Lung (tissue), 12 donors: ENCODE data around the gene ZSCAN9. TPM values are rescaled to one million over a fixed set of nuclear protein-coding genes. Genes with fewer than 3 reads are reported as not detected.

Experiments used
- ATAC-seq: fragments of 200-7000 bp; cut with Tn5 transposase; one replicate; pipeline ENCODE4 v1.9.1; 2020; ENCODE audit warnings: moderate number of reproducible peaks; ENCODE audit not compliant: insufficient read depth, low FRiP score
- DNase-seq, 3 donors: peaks; one replicate each; pipeline ENCODE4 v3.0.0-alpha.2; 2013 to 2017
- H3K27ac ChIP-seq, 2 donors: one replicate each; pipeline ENCODE4 v1.5.1; 2013; ENCODE audit warnings: mild to moderate bottlenecking in 2 of 2, moderate library complexity in 2 of 2, control low read depth in 1 of 2, inconsistent platforms in 1 of 2, low read depth in 1 of 2, low read length in 1 of 2
- H3K27me3 ChIP-seq, 3 donors: one replicate each; pipeline ENCODE4 v1.5.1; 2013; ENCODE audit warnings: low read length in 2 of 3; ENCODE audit not compliant: control insufficient read depth in 3 of 3, insufficient read depth in 3 of 3
- H3K36me3 ChIP-seq, 4 donors: one replicate each; pipeline ENCODE4 v1.5.1; 2013; ENCODE audit warnings: low read length in 4 of 4, mild to moderate bottlenecking in 1 of 4, moderate library complexity in 1 of 4; ENCODE audit not compliant: control insufficient read depth in 4 of 4, insufficient read depth in 4 of 4
- H3K4me1 ChIP-seq, 5 donors: one replicate each; pipeline ENCODE4 v1.5.1; 2013; ENCODE audit warnings: low read length in 5 of 5, mild to moderate bottlenecking in 2 of 5, moderate library complexity in 1 of 5; ENCODE audit not compliant: control insufficient read depth in 5 of 5, insufficient read depth in 5 of 5
- H3K4me3 ChIP-seq: one replicate; pipeline ENCODE4 v1.5.1; 2013; ENCODE audit warnings: mild to moderate bottlenecking, control low read depth, moderate library complexity
- H3K9ac ChIP-seq, 2 donors: one replicate each; pipeline ENCODE4 v1.5.1; 2013; ENCODE audit warnings: low read length in 2 of 2, control low read depth in 1 of 2; ENCODE audit not compliant: insufficient read depth in 1 of 2
- H3K9me3 ChIP-seq, 4 donors: one replicate each; pipeline ENCODE4 v1.5.1; 2013; ENCODE audit warnings: low read length in 3 of 4, mild to moderate bottlenecking in 1 of 4, moderate library complexity in 1 of 4; ENCODE audit not compliant: control insufficient read depth in 4 of 4, insufficient read depth in 3 of 4
- CTCF ChIP-seq: IDR thresholded peaks from 2 replicates; pipeline ENCODE4 v1.5.1; 2012; ENCODE audit warnings: mild to moderate bottlenecking; ENCODE audit errors: control extremely low read depth, extremely low read depth
- WGBS, 2 donors: extraction: QIAGEN DNeasy Blood & Tissue Kit; methylation state at CpG; one replicate each; pipeline ENCODE4 v1.1.7; 2013; 5-methylcytosine and 5-hydroxymethylcytosine counted together
- polyA plus RNA-seq, 2 donors: library from polyadenylated mRNA; stranded (reverse); fragments of 200-250 nt; gene quantifications; one replicate each; pipeline ENCODE4 v1.2.1, GENCODE V29; 2013
- total RNA-seq, 2 donors: library from RNA; depleted of rRNA in 1 of 2; stranded (reverse); fragments of >200 nt in 1 of 2; gene quantifications; one replicate each; pipeline ENCODE4 v1.2.1, GENCODE V29; 2014 to 2021
- donor health status: control.
- donor health status: control.
- donor health status: Bipolar disorder and iron deficiency.
- donor health status: healthy.
- donor health status: DM: yes; HTN: yes; CAD: no.

ZSCAN9 gene
- total and polyA plus RNA-seq, 4 donors: 7.2 to 16.8 (median 9.1) TPM

- Histone ChIP-seq H3K9me3 (no peaks in the 10 kb centered on the region), H3K4me1 (peaks cover 0 to 2% (median 0%) of the 10 kb centered on the region in 5 donors), H3K27ac (no peak overlapping the region), H3K9ac (no peak overlapping the region), H3K36me3 (peaks cover 8 to 29% (median 23%) of the 10 kb centered on the region in 4 donors), H3K27me3 (no peaks in the 10 kb centered on the region), H3K4me3 (no peak overlapping the region)
- ATAC-seq: no peak
- no peak for TF ChIP-seq CTCF
- no peak for DNase-seq
Observed at GRCh38 chr6:28274888-28275287, 49.8 kb downstream of the ZSCAN9 start.

GRCh38 chr6:28277746-28278145 lies 52.7 kb downstream of the ZSCAN9 start:
- no peak overlapping the region for H3K4me3 ChIP-seq
- H3K27me3 ChIP-seq: no peaks in the 10 kb centered on the region
- 76 to 91% methylated on average over 3 of the region's 3 CpGs for WGBS, 2 donors
- DNase-seq (no peak), ATAC-seq (no peak)
- TF ChIP-seq CTCF: no peak
- H3K9me3 ChIP-seq: peaks cover 0 to 2% (median 0%) of the 10 kb centered on the region in 4 donors
- H3K27ac ChIP-seq: no peak overlapping the region
- H3K4me1 ChIP-seq: peaks cover 0 to 12% (median 5%) of the 10 kb centered on the region in 5 donors
- peaks cover 8 to 26% (median 19%) of the 10 kb centered on the region in 4 donors for H3K36me3 ChIP-seq
- no peak overlapping the region for H3K9ac ChIP-seq

DNA sequence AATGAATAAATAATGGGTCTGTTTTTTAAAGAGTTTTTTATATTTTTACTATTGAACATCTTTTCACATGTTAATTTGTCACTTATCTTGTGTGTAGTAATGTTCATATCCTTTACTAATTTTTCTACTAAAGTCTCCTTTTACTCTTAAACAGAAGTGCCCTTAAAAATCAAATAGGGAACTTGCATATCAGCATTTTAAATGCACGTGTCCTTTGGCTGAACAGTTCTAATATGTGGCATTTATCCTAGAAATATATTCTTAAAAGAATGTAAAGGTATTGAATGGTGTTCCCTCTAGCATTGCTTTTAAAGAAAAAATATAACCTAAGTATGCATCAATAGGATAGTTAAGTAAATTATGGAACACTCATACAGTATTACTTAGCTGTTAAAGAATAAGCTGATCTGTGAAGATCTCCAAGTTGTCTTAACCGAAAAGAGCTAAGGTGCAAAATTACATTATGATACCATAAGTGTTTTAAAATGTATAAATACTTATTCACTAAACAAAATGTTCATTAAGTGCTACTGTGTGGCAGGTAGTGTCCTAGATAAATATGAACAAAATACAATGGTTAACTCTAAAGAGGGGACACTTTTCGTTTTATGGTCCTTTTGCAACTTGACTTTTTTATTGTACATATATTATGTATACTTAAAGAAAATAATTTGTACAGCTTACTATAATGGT lies 55.7 kb downstream of the ZSCAN9 start:
- Histone ChIP-seq H3K4me1 (peaks cover 0 to 12% (median 5%) of the 10 kb centered on the region in 5 donors), H3K4me3 (peak overlapping the region; percentile 69), H3K27me3 (no peaks in the 10 kb centered on the region), H3K9ac (no peak overlapping the region), H3K36me3 (peaks cover 11 to 25% (median 20%) of the 10 kb centered on the region in 4 donors), H3K27ac (peak overlapping the region in 1 of 2 donors; percentile 57), H3K9me3 (peaks cover 0 to 8% (median 0%) of the 10 kb centered on the region in 4 donors)
- ATAC-seq: no peak
- DNase-seq: no peak
- WGBS, 2 donors: 36 to 38% methylated on average over 3 of the region's 3 CpGs
- no peak for TF ChIP-seq CTCF
